Activated naive CD8-positive, alpha-beta T cell (primary cell): ENCODE measurements around the gene DDX59.

ENCODE experiments used
- H3K27ac Mint-ChIP-seq: one replicate; pipeline ENCODE4 v1.8.0; 2021; ENCODE audit warnings: mixed read lengths
- H3K27me3 Mint-ChIP-seq: one replicate; pipeline ENCODE4 v1.8.0; 2021; ENCODE audit warnings: mixed read lengths
- H3K36me3 Mint-ChIP-seq: one replicate; pipeline ENCODE4 v1.8.0; 2021; ENCODE audit warnings: mixed read lengths
- H3K4me1 Mint-ChIP-seq: one replicate; pipeline ENCODE4 v1.8.0; 2021; ENCODE audit warnings: low read depth, mixed read lengths
- H3K4me3 Mint-ChIP-seq: one replicate; pipeline ENCODE4 v1.8.0; 2021; ENCODE audit warnings: mild to moderate bottlenecking, mixed read lengths
- H3K9me3 Mint-ChIP-seq: one replicate; pipeline ENCODE4 v1.8.0; 2021; ENCODE audit warnings: low read depth, mixed read lengths

Gene DDX59

GRCh38 chr1:200681231-200681630 is 11.5 kb upstream of the DDX59 start:
- Mint-ChIP-seq H3K27me3 (peaks cover 1% of the 10 kb centered on the region), H3K27ac (no peak overlapping the region), H3K4me3 (no peak overlapping the region), H3K36me3 (no peaks in the 10 kb centered on the region), H3K4me1 (no peaks in the 10 kb centered on the region), H3K9me3 (no peaks in the 10 kb centered on the region)

GRCh38 chr1:200676829-200677228 is 7.1 kb upstream of the DDX59 start:
- H3K27me3 Mint-ChIP-seq, result no peaks in the 10 kb centered on the region
- no peaks in the 10 kb centered on the region for H3K4me1 Mint-ChIP-seq
- no peaks in the 10 kb centered on the region for H3K36me3 Mint-ChIP-seq
- H3K4me3 Mint-ChIP-seq, result no peak overlapping the region
- no peak overlapping the region for H3K27ac Mint-ChIP-seq
- no peaks in the 10 kb centered on the region for H3K9me3 Mint-ChIP-seq

GRCh38 chr1:200675588-200675852 is 5.8 kb upstream of the DDX59 start:
- Mint-ChIP-seq H3K27ac (no peak overlapping the region), H3K4me3 (no peak overlapping the region), H3K4me1 (peaks cover 4% of the 10 kb centered on the region), H3K27me3 (no peaks in the 10 kb centered on the region), H3K36me3 (no peaks in the 10 kb centered on the region), H3K9me3 (no peaks in the 10 kb centered on the region)

- Mint-ChIP-seq H3K4me1 (peaks cover 5% of the 10 kb centered on the region), H3K36me3 (no peaks in the 10 kb centered on the region), H3K9me3 (no peaks in the 10 kb centered on the region), H3K27ac (no peak overlapping the region), H3K27me3 (no peaks in the 10 kb centered on the region), H3K4me3 (no peak overlapping the region)
These were observed 5.3 kb upstream of the DDX59 start for GRCh38 chr1:200674838-200675587.

GRCh38 chr1:200673952-200674823 is 4.5 kb upstream of the DDX59 start:
- Mint-ChIP-seq H3K36me3 (no peaks in the 10 kb centered on the region), H3K4me3 (no peak overlapping the region), H3K27me3 (no peaks in the 10 kb centered on the region), H3K4me1 (peaks cover 7% of the 10 kb centered on the region), H3K9me3 (no peaks in the 10 kb centered on the region), H3K27ac (no peak overlapping the region)

- no peaks in the 10 kb centered on the region for H3K9me3 Mint-ChIP-seq
- peaks cover 26% of the 10 kb centered on the region for H3K4me1 Mint-ChIP-seq
- H3K4me3 Mint-ChIP-seq, result peak overlapping the region; percentile 98
- no peaks in the 10 kb centered on the region for H3K27me3 Mint-ChIP-seq
- H3K27ac Mint-ChIP-seq, result no peak overlapping the region
- H3K36me3 Mint-ChIP-seq, result peaks cover 2% of the 10 kb centered on the region
These were observed 1.6 kb upstream of the DDX59 start for GRCh38 chr1:200671235-200671786.

- Mint-ChIP-seq H3K27ac (peak overlapping the region; percentile 94), H3K4me3 (peak overlapping the region; percentile 98), H3K4me1 (peaks cover 34% of the 10 kb centered on the region), H3K27me3 (no peaks in the 10 kb centered on the region), H3K9me3 (no peaks in the 10 kb centered on the region), H3K36me3 (peaks cover 2% of the 10 kb centered on the region)
These were observed 773 bp upstream of the DDX59 start for GRCh38 chr1:200670242-200671118.

GRCh38 chr1:200668514-200669313 is 993 bp downstream of the DDX59 start:
- H3K4me1 Mint-ChIP-seq, result peaks cover 50% of the 10 kb centered on the region

GRCh38 chr1:200666309-200666708 is 3.4 kb downstream of the DDX59 start:
- no peaks in the 10 kb centered on the region for H3K9me3 Mint-ChIP-seq
- peaks cover 17% of the 10 kb centered on the region for H3K36me3 Mint-ChIP-seq
- peak overlapping the region; percentile 24 for H3K4me3 Mint-ChIP-seq
- peak overlapping the region; percentile 36 for H3K27ac Mint-ChIP-seq
- H3K4me1 Mint-ChIP-seq, result peaks cover 66% of the 10 kb centered on the region
- H3K27me3 Mint-ChIP-seq, result no peaks in the 10 kb centered on the region

More at GRCh38 chr1:200668514-200669313, 993 bp downstream of the DDX59 start:
- Mint-ChIP-seq H3K27me3 (no peaks in the 10 kb centered on the region), H3K4me3 (peak overlapping the region; percentile 75), H3K27ac (peak overlapping the region; percentile 67), H3K9me3 (no peaks in the 10 kb centered on the region), H3K36me3 (peaks cover 12% of the 10 kb centered on the region)

GRCh38 chr1:200665861-200666260 is 3.8 kb downstream of the DDX59 start:
- H3K27ac Mint-ChIP-seq, result peak overlapping the region; percentile 36
- H3K4me1 Mint-ChIP-seq, result peaks cover 67% of the 10 kb centered on the region
- H3K36me3 Mint-ChIP-seq, result peaks cover 18% of the 10 kb centered on the region

GRCh38 chr1:200660719-200661118 is 9.0 kb downstream of the DDX59 start:
- peaks cover 22% of the 10 kb centered on the region for H3K36me3 Mint-ChIP-seq
- no peak overlapping the region for H3K4me3 Mint-ChIP-seq
- H3K27ac Mint-ChIP-seq, result peak overlapping the region; percentile 5
- H3K4me1 Mint-ChIP-seq, result peaks cover 39% of the 10 kb centered on the region
- no peaks in the 10 kb centered on the region for H3K27me3 Mint-ChIP-seq
- no peaks in the 10 kb centered on the region for H3K9me3 Mint-ChIP-seq

More at GRCh38 chr1:200665861-200666260, 3.8 kb downstream of the DDX59 start:
- no peaks in the 10 kb centered on the region for H3K27me3 Mint-ChIP-seq
- H3K4me3 Mint-ChIP-seq, result peak overlapping the region; percentile 24
- no peaks in the 10 kb centered on the region for H3K9me3 Mint-ChIP-seq

GRCh38 chr1:200659269-200659668 is 10.4 kb downstream of the DDX59 start:
- Mint-ChIP-seq H3K9me3 (no peaks in the 10 kb centered on the region), H3K27me3 (no peaks in the 10 kb centered on the region), H3K4me3 (no peak overlapping the region), H3K36me3 (peaks cover 17% of the 10 kb centered on the region), H3K27ac (peak overlapping the region; percentile 18), H3K4me1 (peaks cover 28% of the 10 kb centered on the region)

GRCh38 chr1:200658037-200658818 is 11.5 kb downstream of the DDX59 start:
- H3K27ac Mint-ChIP-seq, result peak overlapping the region; percentile 7
- no peaks in the 10 kb centered on the region for H3K9me3 Mint-ChIP-seq
- peaks cover 20% of the 10 kb centered on the region for H3K36me3 Mint-ChIP-seq
- no peak overlapping the region for H3K4me3 Mint-ChIP-seq
- H3K27me3 Mint-ChIP-seq, result no peaks in the 10 kb centered on the region
- peaks cover 26% of the 10 kb centered on the region for H3K4me1 Mint-ChIP-seq
